Transverse colon (tissue), 4 donors: ENCODE data around the gene DNM1. TPM values are rescaled to one million over a fixed set of nuclear protein-coding genes. Genes with fewer than 3 reads are reported as not detected.

Experiments used
- DNase-seq: peaks from one replicate; pipeline ENCODE4 v3.0.0-alpha.2; 2019
- H3K27ac ChIP-seq, 4 donors: fragments of 200-600 bp; sonication (generic); 2 replicates each; pipeline ENCODE4 v1.5.1; 2016 to 2018; ENCODE audit warnings: inconsistent platforms in 4 of 4
- H3K27me3 ChIP-seq: fragments of 200-600 bp; sonication (generic); 2 replicates; pipeline ENCODE4 v1.5.1; 2017; ENCODE audit warnings: inconsistent platforms
- H3K36me3 ChIP-seq, 4 donors: fragments of 200-600 bp; sonication (generic); 2 replicates each; pipeline ENCODE4 v1.5.1; 2017 to 2019; ENCODE audit warnings: inconsistent platforms in 4 of 4
- H3K4me1 ChIP-seq, 4 donors: fragments of 200-600 bp; sonication (generic); 2 replicates each; pipeline ENCODE4 v1.5.1; 2017 to 2020; ENCODE audit warnings: inconsistent platforms in 4 of 4
- H3K4me3 ChIP-seq, 4 donors: fragments of 200-600 bp; sonication (generic); 1 replicate in 1 of 4; 2 replicates in 3 of 4; pipeline versions ENCODE4 v1.5.1 to v1.6.1; 2017 to 2019; ENCODE audit warnings: inconsistent platforms in 4 of 4
- H3K9me3 ChIP-seq, 2 donors: fragments of 200-600 bp; sonication (generic); 2 replicates each; pipeline ENCODE4 v1.5.1; 2017 to 2019; ENCODE audit warnings: inconsistent platforms in 2 of 2
- CTCF ChIP-seq, 5 experiments: fragments of 200-600 bp in 3 of 5; fragments of 450-650 bp in 2 of 5; sonication (generic) in 3 of 5; IDR thresholded peaks; 1 replicate in 2 of 5; 2 replicates in 3 of 5; pipeline ENCODE4 v1.5.1; 2016 to 2017; ENCODE audit warnings: antibody characterized with exemption in 5 of 5, inconsistent platforms in 3 of 5, mild to moderate bottlenecking in 2 of 5, moderate library complexity in 1 of 5
- EP300 ChIP-seq: sonication (generic); formaldehyde crosslinking; IDR thresholded peaks from one replicate; pipeline ENCODE4 v1.6.1; 2017; ENCODE audit warnings: antibody characterized with exemption, low read depth
- POLR2A ChIP-seq: fragments of 450-650 bp; IDR thresholded peaks from one replicate; pipeline ENCODE4 v1.6.1; 2016; ENCODE audit warnings: antibody characterized with exemption, mild to moderate bottlenecking, moderate library complexity
- POLR2AphosphoS5 ChIP-seq, 3 donors: sonication (generic); formaldehyde crosslinking; IDR thresholded peaks; one replicate each; pipeline ENCODE4 v1.6.1; 2016; ENCODE audit warnings: antibody characterized with exemption in 3 of 3
- WGBS, 2 donors: methylation state at CpG; one replicate each; pipeline ENCODE4 v1.1.5; 2018; ENCODE audit warnings: low coverage in 1 of 2; 5-methylcytosine and 5-hydroxymethylcytosine counted together
- in situ Hi-C, 4 donors: fragments of 200-750 bp; cut with MboI; loops; one replicate each; pipeline versions ENCODE4 v1.15.0 to v1.15.1; 2017; ENCODE audit warnings: low sequenced_read_pairs in 3 of 4, low pct_ligation_motif_present in 1 of 4, low pct_unique_long_range_greater_than_20kb in 1 of 4
- intact Hi-C: fragments of 100-400 bp; cut with DNase I; formaldehyde crosslinking; loops from one replicate; pipeline ENCODE4 v1.15.1; 2023; ENCODE audit warnings: low total_unique reads
- small RNA-seq, 4 donors: library from RNA; depleted of rRNA; stranded (forward); fragments of <200 nt; gene quantifications; one replicate each; pipeline ENCODE3, GENCODE V24; 2016
- total RNA-seq, 4 donors: library from RNA; depleted of rRNA; stranded (reverse); fragments of >200 nt; gene quantifications; one replicate each; pipeline ENCODE4 v1.1.0, GENCODE V29; 2016

DNM1 gene
- total RNA-seq, 4 donors from 2014 or later = 7.5 to 41.8 (median 14.3) TPM

GRCh38 chr9:128304136-128304970 is 101.2 kb downstream of the DNM1 start:
- in situ Hi-C loops (no loop called here), intact Hi-C loops (no loop called here)
- H3K9me3 ChIP-seq = no peaks in the 10 kb centered on the region
- TF ChIP-seq CTCF (IDR thresholded peaks at IDR 0.05) = no peak
- TF ChIP-seq EP300 = no peak
- TF ChIP-seq POLR2AphosphoS5 (IDR thresholded peaks at IDR 0.05) = no peak
- no peak for TF ChIP-seq POLR2A
- peaks cover 0 to under 1% (median 0%) of the 10 kb centered on the region in 4 donors for H3K4me1 ChIP-seq
- peaks cover 0 to 3% (median 0%) of the 10 kb centered on the region in 4 donors for H3K36me3 ChIP-seq
- no peak overlapping the region for H3K27ac ChIP-seq
- no peak overlapping the region for H3K4me3 ChIP-seq
- H3K27me3 ChIP-seq = no peaks in the 10 kb centered on the region
- 79 to 80% methylated on average over 7 to 9 of the region's 9 CpGs for WGBS, 2 donors
- no peak for DNase-seq

Small RNAs within 50 kb of the gene (small RNA-seq; reads per million reads assigned to genes)
- gene MIR199B (23.4 to 121 (median 59.9) reads per million in 4 donors), gene MIR3154 (0 reads per million in 4 donors)

Other genes with a start within 250 kb of the DNM1 start
- 100 to 1,000 TPM in 2 of 4 donors, 10 to 100 TPM in 2; 77.0 to 230 (median 96.7) TPM for gene EEIG1, start 222.4 kb upstream of the DNM1 start, total RNA-seq
- 10 to 100 TPM in 3 of 4 donors, under 1 TPM in 1; 0.60 to 23.2 (median 14.0) TPM for gene NAIF1, start 136.1 kb upstream of the DNM1 start, total RNA-seq
- gene SLC25A25, start 135.1 kb upstream of the DNM1 start, total RNA-seq = 10 to 100 TPM; 25.5 to 35.5 (median 32.5) TPM
- 100 to 1,000 TPM; 109 to 434 (median 164) TPM for gene PTGES2, start 75.7 kb upstream of the DNM1 start, total RNA-seq
- 100 to 1,000 TPM in 1 of 4 donors, 10 to 100 TPM in 2, 1 to 10 TPM in 1; 8.6 to 115 (median 37.3) TPM for gene LCN2, start 53.9 kb upstream of the DNM1 start, total RNA-seq
- gene BBLN, start 43.1 kb upstream of the DNM1 start, total RNA-seq = 100 to 1,000 TPM in 3 of 4 donors, 10 to 100 TPM in 1; 97.3 to 178 (median 149) TPM
- 100 to 1,000 TPM in 1 of 4 donors, 10 to 100 TPM in 3; 59.9 to 211 (median 73.0) TPM for gene CIZ1, start 11.8 kb upstream of the DNM1 start, total RNA-seq
- 100 to 1,000 TPM in 1 of 4 donors, 10 to 100 TPM in 3; 69.9 to 206 (median 75.5) TPM for gene GOLGA2, start 72.6 kb downstream of the DNM1 start, total RNA-seq
- 10 to 100 TPM in 2 of 4 donors, 1 to 10 TPM in 1, not detected in 1; 7.8 to 20.8 (median 20.8) TPM for gene SWI5, start 72.9 kb downstream of the DNM1 start, total RNA-seq
- gene TRUB2, start 119.1 kb downstream of the DNM1 start, total RNA-seq = 10 to 100 TPM in 3 of 4 donors, 1 to 10 TPM in 1; 6.0 to 47.0 (median 12.5) TPM
- 100 to 1,000 TPM in 3 of 4 donors, 10 to 100 TPM in 1; 90.8 to 117 (median 109) TPM for gene COQ4, start 119.5 kb downstream of the DNM1 start, total RNA-seq
- 10 to 100 TPM; 26.3 to 92.4 (median 44.2) TPM for gene SLC27A4, start 137.1 kb downstream of the DNM1 start, total RNA-seq
- gene URM1, start 168.0 kb downstream of the DNM1 start, total RNA-seq = 10 to 100 TPM; 24.7 to 37.5 (median 27.9) TPM
- 10 to 100 TPM in 1 of 4 donors, 1 to 10 TPM in 3; 4.5 to 19.7 (median 7.8) TPM for gene CERCAM, start 217.5 kb downstream of the DNM1 start, total RNA-seq